OCI-LY7 (cell line): ENCODE measurements around the gene MAZ. TPM values are rescaled to one million over a fixed set of nuclear protein-coding genes. Genes with fewer than 3 reads are reported as not detected.

Experiments
- BruUV-seq: library from RNA; stranded (reverse); fragments of 400-500 nt; replicated peaks from 2 replicates; lab custom pipeline; 2021; lab: Mats Ljungman, UMichigan
- CTCF ChIA-PET: fragments of 300-600 bp; sonication (Branson Sonifier 250); formaldehyde crosslinking; loops from one replicate; lab custom pipeline; 2022; ENCODE audit warnings: antibody characterized with exemption; ENCODE audit not compliant: unreplicated experiment; lab: Charles Lee
- POLR2A ChIA-PET: fragments of 300-600 bp; sonication (Branson Sonifier 250); formaldehyde crosslinking; loops from one replicate; lab custom pipeline; 2022; ENCODE audit warnings: antibody characterized with exemption; lab: Charles Lee
- DNase-seq: peaks from one replicate; pipeline ENCODE4 v3.0.0-alpha.2; 2015; ENCODE audit warnings: low spot score
- H2AFZ ChIP-seq: fragments of 200-600 bp; sonication (generic), shearing (Covaris generic); 2 replicates; pipeline ENCODE4 v1.6.1; 2014; ENCODE audit warnings: mild to moderate bottlenecking, antibody characterized with exemption, low read length, moderate library complexity
- H3K27ac ChIP-seq: fragments of 200-600 bp; sonication (generic); 2 replicates; pipeline ENCODE4 v1.5.1; 2014; ENCODE audit warnings: mixed run types, low read depth, mild to moderate bottlenecking, moderate library complexity, low read length, inconsistent platforms; ENCODE audit not compliant: poor library complexity, severe bottlenecking
- H3K36me3 ChIP-seq: fragments of 200-600 bp; sonication (generic); 2 replicates; pipeline ENCODE4 v1.6.1; 2014; ENCODE audit warnings: mild to moderate bottlenecking, antibody characterized with exemption, low read length, moderate library complexity, mixed read lengths; ENCODE audit not compliant: insufficient read depth
- H3K4me1 ChIP-seq: fragments of 200-600 bp; sonication (generic); 2 replicates; pipeline ENCODE4 v1.5.1; 2014; ENCODE audit warnings: mild to moderate bottlenecking, low read length; ENCODE audit not compliant: insufficient read depth, poor library complexity, severe bottlenecking
- H3K4me2 ChIP-seq: fragments of 200-600 bp; sonication (generic); 2 replicates; pipeline ENCODE4 v1.6.1; 2014; ENCODE audit warnings: mild to moderate bottlenecking, low read length
- H3K4me3 ChIP-seq: fragments of 200-600 bp; sonication (generic); 2 replicates; pipeline ENCODE4 v1.5.1; 2014; ENCODE audit warnings: mild to moderate bottlenecking, low read depth, low read length; ENCODE audit not compliant: poor library complexity, severe bottlenecking
- H3K79me2 ChIP-seq: fragments of 200-600 bp; sonication (generic); 2 replicates; pipeline ENCODE4 v1.6.1; 2016; ENCODE audit warnings: low read depth, mild to moderate bottlenecking, low read length, moderate library complexity, mixed read lengths; ENCODE audit not compliant: insufficient read depth
- H3K9me2 ChIP-seq: fragments of 200-600 bp; sonication (generic); 2 replicates; pipeline ENCODE4 v1.6.1; 2016; ENCODE audit warnings: mild to moderate bottlenecking, low read length, mixed read lengths; ENCODE audit not compliant: insufficient read depth
- H3K9me3 ChIP-seq: fragments of 200-600 bp; sonication (generic); 2 replicates; pipeline ENCODE4 v1.6.1; 2014; ENCODE audit warnings: mild to moderate bottlenecking, mixed run types, low read length, mixed read lengths
- H4K20me1 ChIP-seq: fragments of 200-600 bp; sonication (generic); 2 replicates; pipeline ENCODE4 v1.6.1; 2014; ENCODE audit warnings: mild to moderate bottlenecking, antibody characterized with exemption, low read length, moderate library complexity, mixed read lengths; ENCODE audit not compliant: insufficient read depth
- EZH2phosphoT487 ChIP-seq: fragments of 200-600 bp; sonication (generic); IDR thresholded peaks from 2 replicates; pipeline ENCODE4 v1.6.1; 2018; ENCODE audit warnings: low read depth, borderline replicate concordance, mild to moderate bottlenecking, mixed run types, antibody characterized with exemption, low read length, moderate library complexity, mixed read lengths
- intact Hi-C: fragments of 100-400 bp; cut with micrococcal nuclease; formaldehyde crosslinking; loops from one replicate; pipeline ENCODE4 v1.10.0; 2022; ENCODE audit not compliant: unreplicated experiment
- total RNA-seq, 2 experiments: library from RNA; depleted of rRNA in 1 of 2; stranded (reverse); fragments of >200 nt in 1 of 2; shearing (Covaris generic) in 1 of 2; gene quantifications; 2 replicates each; pipeline ENCODE4 v1.2.3, GENCODE V29; 2014 to 2022
- TF ChIP-seq, protein P1 (sequence below): fragments of 200-600 bp; sonication (generic); conservative IDR thresholded peaks from 2 replicates; pipeline ENCODE4 v1.5.1; 2014; ENCODE audit warnings: mild to moderate bottlenecking, antibody characterized with exemption, low read length, moderate library complexity, mixed read lengths

MAZ gene
- total RNA-seq, 2 experiments from 2014 or later = 471 to 484 TPM

- H3K27ac ChIP-seq = peak overlapping the region; percentile 88
- H3K9me3 ChIP-seq = no peaks in the 10 kb centered on the region
- H3K79me2 ChIP-seq = peaks cover 15% of the 10 kb centered on the region; the same call in 1 of the 2 replicates
- no peak for TF ChIP-seq EZH2phosphoT487
- TF ChIP-seq, protein P1, sequence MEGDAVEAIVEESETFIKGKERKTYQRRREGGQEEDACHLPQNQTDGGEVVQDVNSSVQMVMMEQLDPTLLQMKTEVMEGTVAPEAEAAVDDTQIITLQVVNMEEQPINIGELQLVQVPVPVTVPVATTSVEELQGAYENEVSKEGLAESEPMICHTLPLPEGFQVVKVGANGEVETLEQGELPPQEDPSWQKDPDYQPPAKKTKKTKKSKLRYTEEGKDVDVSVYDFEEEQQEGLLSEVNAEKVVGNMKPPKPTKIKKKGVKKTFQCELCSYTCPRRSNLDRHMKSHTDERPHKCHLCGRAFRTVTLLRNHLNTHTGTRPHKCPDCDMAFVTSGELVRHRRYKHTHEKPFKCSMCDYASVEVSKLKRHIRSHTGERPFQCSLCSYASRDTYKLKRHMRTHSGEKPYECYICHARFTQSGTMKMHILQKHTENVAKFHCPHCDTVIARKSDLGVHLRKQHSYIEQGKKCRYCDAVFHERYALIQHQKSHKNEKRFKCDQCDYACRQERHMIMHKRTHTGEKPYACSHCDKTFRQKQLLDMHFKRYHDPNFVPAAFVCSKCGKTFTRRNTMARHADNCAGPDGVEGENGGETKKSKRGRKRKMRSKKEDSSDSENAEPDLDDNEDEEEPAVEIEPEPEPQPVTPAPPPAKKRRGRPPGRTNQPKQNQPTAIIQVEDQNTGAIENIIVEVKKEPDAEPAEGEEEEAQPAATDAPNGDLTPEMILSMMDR = no peak
- H3K4me1 ChIP-seq = peaks cover 56% of the 10 kb centered on the region
- peak overlapping the region; percentile 83 for H3K4me3 ChIP-seq
- no peak overlapping the region for H2AFZ ChIP-seq
- peak overlapping the region; percentile 93 for H3K4me2 ChIP-seq
- no peaks in the 10 kb centered on the region for H3K9me2 ChIP-seq
- peaks cover 18% of the 10 kb centered on the region for H4K20me1 ChIP-seq
- peaks cover 61% of the 10 kb centered on the region for H3K36me3 ChIP-seq
- POLR2A ChIA-PET = interaction anchor here (0.6 to 2.2 kb wide), 8 partner anchors 10 to 165 kb away, joined by 3 to 6 read pairs (median 3); partner anchors contain the start of genes KIF22, MVP and TAOK2
- no peak for DNase-seq
- CTCF ChIA-PET = interaction anchor here (1.1 kb wide), 1 partner anchor 40 kb away, joined by 3 read pairs; no protein-coding TSS in a partner anchor
- no TSS peak for BruUV-seq
- intact Hi-C loops = loop anchor here (5.0 kb wide), 1 partner anchor 189 kb away; the partner anchor contains the start of genes HIRIP3 and INO80E
Measured at GRCh38 chr16:29808219-29808900, 2.0 kb downstream of the MAZ start.

DNA sequence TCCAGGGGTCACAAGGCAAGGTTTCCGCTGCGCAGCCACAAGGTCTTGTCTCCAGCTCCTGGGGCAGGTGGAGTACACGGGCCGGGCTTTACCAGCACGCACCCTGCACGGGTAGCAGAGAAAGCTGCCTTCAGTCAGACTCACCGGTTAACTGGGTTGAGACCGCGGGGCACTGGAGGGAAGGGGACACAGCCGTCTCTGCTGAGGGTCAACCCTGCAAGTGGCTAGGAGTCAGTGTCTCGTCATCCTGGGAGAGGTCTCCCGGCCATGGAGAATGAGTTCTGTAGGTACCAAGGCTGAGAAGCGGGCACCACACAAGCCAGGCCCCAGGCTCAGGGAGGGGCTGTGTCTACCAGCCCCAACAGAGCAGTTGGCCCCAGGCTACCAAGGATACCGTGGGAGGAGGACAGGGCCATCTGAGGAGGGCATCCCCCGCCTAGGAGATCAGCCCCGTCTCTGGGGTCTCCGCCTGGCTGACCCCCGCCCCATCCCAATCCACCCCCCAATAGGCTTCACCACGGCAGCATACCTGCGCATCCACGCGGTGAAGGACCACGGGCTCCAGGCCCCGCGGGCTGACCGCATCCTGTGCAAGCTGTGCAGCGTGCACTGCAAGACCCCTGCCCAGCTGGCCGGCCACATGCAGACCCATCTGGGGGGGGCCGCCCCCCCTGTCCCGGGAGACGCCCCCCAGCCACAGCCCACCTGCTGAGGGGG is 2.9 kb downstream of the MAZ start:
- H3K9me2 ChIP-seq = no peaks in the 10 kb centered on the region
- peaks cover 52% of the 10 kb centered on the region for H3K36me3 ChIP-seq
- POLR2A ChIA-PET = interaction anchor here (0.6 kb wide), 1 partner anchor 130 kb away, joined by 3 read pairs; no protein-coding TSS in a partner anchor
- peak overlapping the region; percentile 93 for H3K4me2 ChIP-seq
- H3K79me2 ChIP-seq = peaks cover 15% of the 10 kb centered on the region; the same call in 1 of the 2 replicates
- H3K4me3 ChIP-seq = peak overlapping the region; percentile 83
- intact Hi-C loops = loop anchor here (5.0 kb wide), 1 partner anchor 188 kb away; the partner anchor contains the start of genes HIRIP3 and INO80E
- H3K4me1 ChIP-seq = peaks cover 48% of the 10 kb centered on the region
- no peak overlapping the region for H2AFZ ChIP-seq
- CTCF ChIA-PET = no interaction called here
- no peaks in the 10 kb centered on the region for H3K9me3 ChIP-seq
- BruUV-seq = no TSS peak
- peak overlapping the region; percentile 16 for H3K27ac ChIP-seq
- peaks cover 18% of the 10 kb centered on the region for H4K20me1 ChIP-seq
- no peak for DNase-seq
- no peak for TF ChIP-seq EZH2phosphoT487
- TF ChIP-seq, protein P1 = no peak
